ENCODE measurements around the gene NAA10.
A peak's percentile ranks its signal among the peaks of the same experiment; 100 is the strongest.

Gene NAA10

GRCh38 chrX:153974726-153975286 is 40.0 kb upstream of the NAA10 start:
- TF ChIP-seq TAF1 (IDR thresholded peaks at IDR 0.05; ENCODE audit: borderline replicate concordance, insufficient read depth, low read length): no peak
- TF ChIP-seq FOXP2 (optimal IDR thresholded peaks at IDR 0.05; ENCODE audit: borderline replicate concordance, extremely low read depth, extremely low read length, insufficient read depth): no peak
- no peak for TF ChIP-seq POLR2AphosphoS5 (IDR thresholded peaks at IDR 0.05; ENCODE audit: low read depth, low read length)
- no peak for TF ChIP-seq REST (IDR thresholded peaks at IDR 0.05; ENCODE audit: insufficient read depth in 1 of 2, low read depth in 2 of 2, low read length in 2 of 2)
- no peak for TF ChIP-seq SIN3A (IDR thresholded peaks at IDR 0.05; ENCODE audit: borderline replicate concordance, insufficient read depth, low read length)

GRCh38 chrX:153974003-153974725 is 39.3 kb upstream of the NAA10 start:
- TF ChIP-seq REST (IDR thresholded peaks at IDR 0.05; ENCODE audit: insufficient read depth in 1 of 2, low read depth in 2 of 2, low read length in 2 of 2) (no peak), FOXP2 (optimal IDR thresholded peaks at IDR 0.05; ENCODE audit: borderline replicate concordance, extremely low read depth, extremely low read length, insufficient read depth) (no peak), POLR2AphosphoS5 (IDR thresholded peaks at IDR 0.05; ENCODE audit: low read depth, low read length) (no peak), SIN3A (IDR thresholded peaks at IDR 0.05; ENCODE audit: borderline replicate concordance, insufficient read depth, low read length) (no peak), TAF1 (IDR thresholded peaks at IDR 0.05; ENCODE audit: borderline replicate concordance, insufficient read depth, low read length) (no peak)

DNA sequence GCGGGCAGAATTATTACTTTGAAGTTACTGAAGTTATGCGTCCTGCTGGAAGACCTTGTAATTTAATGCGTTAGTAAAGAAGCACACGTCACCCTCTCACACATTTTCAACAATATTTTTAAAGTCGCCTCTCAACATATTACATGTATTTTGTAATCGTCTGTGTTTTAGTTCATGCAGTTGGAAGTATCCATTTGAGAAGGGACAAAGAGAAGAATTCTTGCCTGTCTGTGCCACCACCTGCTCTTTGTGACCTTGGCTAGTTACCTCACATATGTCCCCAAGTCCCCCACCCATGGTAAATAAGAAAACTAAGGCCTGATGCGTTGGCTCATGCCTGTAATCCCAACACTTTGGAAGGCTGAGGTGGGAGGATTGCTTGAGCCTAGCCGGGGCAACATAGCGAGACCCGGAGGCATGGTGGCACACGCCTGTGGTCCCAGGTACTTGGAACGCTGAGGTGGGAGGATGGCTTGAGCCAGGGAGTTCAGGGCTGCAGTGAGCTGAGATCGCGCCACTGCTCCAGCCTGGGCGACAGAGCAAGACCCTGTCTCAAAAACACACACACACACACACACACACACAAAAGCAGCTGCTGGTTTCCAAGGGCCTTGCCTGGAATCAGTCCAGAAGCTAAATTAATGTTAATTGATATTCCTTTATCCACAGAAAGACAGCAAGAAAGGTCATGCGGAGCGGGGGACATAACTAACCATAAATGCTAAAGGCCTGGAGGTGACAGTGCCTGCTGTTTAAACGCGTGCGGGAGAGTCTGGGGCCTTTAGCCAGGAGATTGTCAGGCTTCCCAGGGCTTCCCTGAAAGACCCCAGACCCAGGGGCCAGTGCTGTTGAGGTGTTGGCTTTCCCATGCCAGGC is 38.5 kb upstream of the NAA10 start:
- no peak for TF ChIP-seq POLR2AphosphoS5 (IDR thresholded peaks at IDR 0.05; ENCODE audit: low read depth, low read length)
- no peak for TF ChIP-seq TAF1 (IDR thresholded peaks at IDR 0.05; ENCODE audit: borderline replicate concordance, insufficient read depth, low read length)
- TF ChIP-seq REST (IDR thresholded peaks at IDR 0.05; ENCODE audit: insufficient read depth in 1 of 2, low read depth in 2 of 2, low read length in 2 of 2): no peak
- TF ChIP-seq FOXP2 (optimal IDR thresholded peaks at IDR 0.05; ENCODE audit: borderline replicate concordance, extremely low read depth, extremely low read length, insufficient read depth): no peak

GRCh38 chrX:153972368-153973126 is 37.7 kb upstream of the NAA10 start, which contains the start of gene TMEM187:
Gene TMEM187 (plus strand): TSS chrX:153972754. CDS start chrX:153982063, 9,309 bp downstream.
- TF ChIP-seq POLR2AphosphoS5 (IDR thresholded peaks at IDR 0.05; ENCODE audit: low read depth, low read length) (peak; percentile 56; the same call in 1 of the 2 replicates), TAF1 (IDR thresholded peaks at IDR 0.05; ENCODE audit: borderline replicate concordance, insufficient read depth, low read length) (no peak)

Data from PFSK-1 (cell line).